ENCODE results near the gene LTBP1. TPM values are rescaled to one million over a fixed set of nuclear protein-coding genes. Genes with fewer than 3 reads are reported as not detected.

The LTBP1 gene
- total and polyA plus RNA-seq, 10 of the 15 experiments (the other 5 are each of a cell fraction or from before 2014, with no cell fraction given), result 0.01 to 0.28 (median 0.12) TPM; not detected in 2

- ChIA-PET RAD21 (ENCODE audit: unreplicated experiment) (no interaction called here), SMC1A (ENCODE audit: uncharacterized antibody, unreplicated experiment) (interaction anchor here (0.9 to 1.1 kb wide), 2 partner anchors 9 to 10 kb away, joined by 3 read pairs; no protein-coding TSS in a partner anchor), POLR2A (interaction anchor here (0.6 kb wide), 1 partner anchor 216 kb away, joined by 3 read pairs; no protein-coding TSS in a partner anchor), CTCF (no interaction called here)
- Histone ChIP-seq H3K79me2 (ENCODE audit: control insufficient read depth, insufficient read depth, low read length) (no peaks in the 10 kb centered on the region), H3K9ac (ENCODE audit: control insufficient read depth, insufficient read depth, low read length) (no peak overlapping the region), H3K4me1 (ENCODE audit: control insufficient read depth, insufficient read depth, low read length) (no peaks in the 10 kb centered on the region), H3K27me3 (replicated peaks in 1 of 2; ENCODE audit: control insufficient read depth in 2 of 2, insufficient read depth in 2 of 2, low read length in 1 of 2) (no peaks in the 10 kb centered on the region), H3K27ac (ENCODE audit: control insufficient read depth, insufficient read depth) (no peak overlapping the region), H4K20me1 (ENCODE audit: control insufficient read depth, insufficient read depth) (no peaks in the 10 kb centered on the region), H3K9me3 (replicated peaks; ENCODE audit: control insufficient read depth, insufficient read depth, low read length) (no peaks in the 10 kb centered on the region), H2AFZ (ENCODE audit: control insufficient read depth, low read depth, low read length) (no peak overlapping the region), H3K4me3 (no peak overlapping the region), H3K4me2 (ENCODE audit: control insufficient read depth, insufficient read depth) (no peak overlapping the region), H3K36me3 (ENCODE audit: control insufficient read depth in 2 of 2, insufficient read depth in 2 of 2, low read length in 1 of 2) (no peaks in the 10 kb centered on the region)
- no peak for TF ChIP-seq ZBED1 (IDR thresholded peaks at IDR 0.05; ENCODE audit: borderline replicate concordance)
- TF ChIP-seq PBX3 (IDR thresholded peaks at IDR 0.05; ENCODE audit: insufficient replicate concordance, low read depth, low read length), result no peak
- no peak for TF ChIP-seq ATF2 (IDR thresholded peaks at IDR 0.05; ENCODE audit: low read length)
- TF ChIP-seq NFXL1 (IDR thresholded peaks at IDR 0.05; ENCODE audit: borderline replicate concordance), result no peak
- TF ChIP-seq HCFC1 (IDR thresholded peaks at IDR 0.05; ENCODE audit: low read length), result no peak
- TF ChIP-seq ZSCAN29 (IDR thresholded peaks at IDR 0.05), result no peak
- no peak for TF ChIP-seq KAT2A (conservative IDR thresholded peaks at IDR 0.05; ENCODE audit: control insufficient read depth, low read depth, low read length)
- TF ChIP-seq STAT3 (IDR thresholded peaks at IDR 0.05; ENCODE audit: low read depth, low read length), result no peak
- no peak for TF ChIP-seq ZNF622 (IDR thresholded peaks at IDR 0.05)
- TF ChIP-seq SP1 (IDR thresholded peaks at IDR 0.05; ENCODE audit: low read depth, low read length), result no peak
- TF ChIP-seq EED (IDR thresholded peaks at IDR 0.05; ENCODE audit: low read depth), result no peak
- no peak for TF ChIP-seq NR2C2 (IDR thresholded peaks at IDR 0.05; ENCODE audit: borderline replicate concordance, control insufficient read depth, insufficient read length, low read depth)
- no peak for TF ChIP-seq YY1 (IDR thresholded peaks at IDR 0.05; ENCODE audit: low read depth, low read length)
- TF ChIP-seq ZNF217 (IDR thresholded peaks at IDR 0.05), result no peak
- no peak for TF ChIP-seq TCF7 (IDR thresholded peaks at IDR 0.05; ENCODE audit: borderline replicate concordance)
- TF ChIP-seq JUNB (IDR thresholded peaks at IDR 0.05), result no peak
- TF ChIP-seq RBBP5 (conservative IDR thresholded peaks at IDR 0.05), result no peak
- no peak for TF ChIP-seq RAD21 (IDR thresholded peaks at IDR 0.05; ENCODE audit: insufficient read depth, low read depth, low read length)
- TF ChIP-seq CEBPZ (IDR thresholded peaks at IDR 0.05; ENCODE audit: low read depth, low read length), result no peak
- FAIRE-seq (no peak), ATAC-seq (no peak), DNase-seq (ENCODE audit: low read depth, low spot score) (no peak)
- 42% methylated on average over 7 of the region's 7 CpGs for WGBS (ENCODE audit: insufficient coverage, insufficient replicate concordance, low lambda C conversion rate, missing lambda C conversion rate)
- intact Hi-C loops (cut with micrococcal nuclease; ENCODE audit: unreplicated experiment) (no loop called here), in situ Hi-C loops (cut with MboI) (no loop called here)
- no TSS peak for BruUV-seq (replicated peaks)
Observed at GRCh38 chr2:33051586-33052360, 105.0 kb downstream of the LTBP1 start.

Measured in GM12878 (cell line).